SK-N-SH treated with all-trans-retinoic acid at 6 μM for 48 hours (cell line): Measurements from ENCODE around the gene NPM3.

ENCODE experiments used
- ATAC-seq: fragments of 200-7000 bp; cut with Tn5 transposase; 3 replicates; pipeline ENCODE4 v1.9.1; 2020; ENCODE audit warnings: mild to moderate bottlenecking, moderate library complexity
- ARNTL ChIP-seq: fragments of 450-650 bp; formaldehyde crosslinking; IDR thresholded peaks from 2 replicates; pipeline ENCODE4 v1.5.0; 2020; ENCODE audit warnings: low read depth, mild to moderate bottlenecking, moderate library complexity, borderline replicate concordance
- BACH2 ChIP-seq: fragments of 250-450 bp; sonication (Bioruptor Pico); IDR thresholded peaks from 2 replicates; pipeline ENCODE4 v1.9.0; 2021; ENCODE audit warnings: mild to moderate bottlenecking, borderline replicate concordance
- GLIS3 ChIP-seq: fragments of 250-450 bp; sonication (Bioruptor Pico); IDR thresholded peaks from 2 replicates; pipeline ENCODE4 v1.5.0; 2020; ENCODE audit warnings: mild to moderate bottlenecking, moderate library complexity
- ISL1 ChIP-seq: fragments of 250-450 bp; sonication (Bioruptor Pico); IDR thresholded peaks from 2 replicates; pipeline ENCODE4 v2.1.2; 2022; ENCODE audit warnings: mild to moderate bottlenecking, moderate library complexity
- PPARA ChIP-seq: fragments of 250-450 bp; sonication (Bioruptor Pico); IDR thresholded peaks from 2 replicates; pipeline ENCODE4 v1.5.0; 2020; ENCODE audit warnings: mild to moderate bottlenecking, borderline replicate concordance
- RARB ChIP-seq: fragments of 250-450 bp; sonication (Bioruptor Pico); IDR thresholded peaks from 2 replicates; pipeline ENCODE4 v1.8.0; 2021; ENCODE audit warnings: mild to moderate bottlenecking, moderate library complexity
- SNAI2 ChIP-seq: fragments of 250-450 bp; sonication (Bioruptor Pico); IDR thresholded peaks from 2 replicates; pipeline ENCODE4 v1.5.0; 2020; ENCODE audit warnings: mild to moderate bottlenecking, moderate library complexity
- TCF4 ChIP-seq: fragments of 250-450 bp; sonication (Bioruptor Pico); IDR thresholded peaks from 2 replicates; pipeline ENCODE4 v1.8.0; 2021; ENCODE audit warnings: mild to moderate bottlenecking, moderate library complexity, borderline replicate concordance
- TOX ChIP-seq: fragments of 250-450 bp; sonication (Bioruptor Pico); IDR thresholded peaks from 2 replicates; pipeline ENCODE4 v1.8.0; 2021; ENCODE audit warnings: mild to moderate bottlenecking, moderate library complexity, borderline replicate concordance
- ZC3H10 ChIP-seq: fragments of 250-450 bp; sonication (Bioruptor Pico); IDR thresholded peaks from 2 replicates; pipeline ENCODE4 v1.5.1; 2021; ENCODE audit warnings: mild to moderate bottlenecking, moderate library complexity
- ZFP3 ChIP-seq: fragments of 250-450 bp; sonication (Bioruptor Pico); IDR thresholded peaks from 2 replicates; pipeline ENCODE4 v1.5.0; 2020; ENCODE audit warnings: mild to moderate bottlenecking, moderate library complexity
- ZFP30 ChIP-seq: fragments of 450-650 bp; formaldehyde crosslinking; IDR thresholded peaks from 2 replicates; pipeline ENCODE4 v1.5.0; 2022; ENCODE audit warnings: mild to moderate bottlenecking, moderate library complexity
- ZNF565 ChIP-seq: fragments of 450-650 bp; formaldehyde crosslinking; conservative IDR thresholded peaks from 2 replicates; pipeline ENCODE4 v1.5.0; 2020; ENCODE audit warnings: low read depth, mild to moderate bottlenecking, moderate library complexity
- ZNF70 ChIP-seq: fragments of 450-650 bp; formaldehyde crosslinking; IDR thresholded peaks from 2 replicates; pipeline ENCODE4 v1.5.0; 2020; ENCODE audit warnings: mild to moderate bottlenecking, moderate library complexity
- ZNF8 ChIP-seq: fragments of 450-650 bp; formaldehyde crosslinking; IDR thresholded peaks from 2 replicates; pipeline ENCODE4 v1.5.0; 2020; ENCODE audit warnings: mild to moderate bottlenecking, moderate library complexity
- TF ChIP-seq, protein P1 (sequence below): fragments of 250-450 bp; sonication (Bioruptor Pico); IDR thresholded peaks from 2 replicates; pipeline ENCODE4 v1.8.0; 2020; ENCODE audit warnings: mild to moderate bottlenecking, moderate library complexity, borderline replicate concordance
- TF ChIP-seq, protein P2 (sequence below): fragments of 250-450 bp; sonication (Bioruptor Pico); IDR thresholded peaks from 2 replicates; pipeline ENCODE4 v1.5.0; 2020; ENCODE audit warnings: mild to moderate bottlenecking, moderate library complexity
- TF ChIP-seq, protein P3 (sequence below): fragments of 250-450 bp; sonication (Bioruptor Pico); IDR thresholded peaks from 2 replicates; pipeline ENCODE4 v1.5.1; 2021; ENCODE audit warnings: mild to moderate bottlenecking, moderate library complexity
- TF ChIP-seq, protein P4 (sequence below): fragments of 250-450 bp; sonication (Bioruptor Pico); IDR thresholded peaks from 2 replicates; pipeline ENCODE4 v1.8.0; 2021; ENCODE audit warnings: low read depth, mild to moderate bottlenecking, moderate library complexity, borderline replicate concordance
- TF ChIP-seq, protein P5 (sequence below): fragments of 250-450 bp; sonication (Bioruptor Pico); IDR thresholded peaks from 2 replicates; pipeline ENCODE4 v1.5.1; 2020; ENCODE audit warnings: low read depth, mild to moderate bottlenecking, moderate library complexity

Gene NPM3

DNA sequence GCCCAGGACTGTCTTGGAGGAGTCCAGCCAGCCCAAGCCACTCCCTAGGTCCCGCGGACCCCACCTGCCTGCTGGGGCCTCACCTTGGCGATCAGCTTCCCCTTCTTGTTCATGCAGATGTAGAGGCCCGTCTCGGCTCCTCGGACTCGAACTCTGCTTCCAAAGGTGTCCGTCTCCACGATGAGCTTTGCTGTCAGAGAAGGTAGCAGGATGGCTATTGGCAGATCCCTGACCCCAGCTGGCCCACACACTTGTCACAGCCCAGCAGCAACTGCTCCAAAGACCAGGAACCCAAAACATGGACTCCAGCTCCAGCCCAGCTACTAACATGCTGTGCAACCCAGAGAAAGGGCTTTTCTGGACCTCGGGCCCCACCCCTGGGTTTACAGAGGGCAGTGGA lies 11.9 kb downstream of the NPM3 start:
- TF ChIP-seq GLIS3 (no peak), BACH2 (CRISPR knock-in tag) (no peak), ZNF70 (CRISPR knock-in tag) (no peak), PPARA (CRISPR knock-in tag) (no peak), ZNF565 (CRISPR knock-in tag) (no peak), ZFP30 (CRISPR knock-in tag) (no peak), TCF4 (CRISPR knock-in tag) (no peak), ZC3H10 (CRISPR knock-in tag) (no peak), ZNF8 (CRISPR knock-in tag) (no peak)
- TF ChIP-seq, protein P1, sequence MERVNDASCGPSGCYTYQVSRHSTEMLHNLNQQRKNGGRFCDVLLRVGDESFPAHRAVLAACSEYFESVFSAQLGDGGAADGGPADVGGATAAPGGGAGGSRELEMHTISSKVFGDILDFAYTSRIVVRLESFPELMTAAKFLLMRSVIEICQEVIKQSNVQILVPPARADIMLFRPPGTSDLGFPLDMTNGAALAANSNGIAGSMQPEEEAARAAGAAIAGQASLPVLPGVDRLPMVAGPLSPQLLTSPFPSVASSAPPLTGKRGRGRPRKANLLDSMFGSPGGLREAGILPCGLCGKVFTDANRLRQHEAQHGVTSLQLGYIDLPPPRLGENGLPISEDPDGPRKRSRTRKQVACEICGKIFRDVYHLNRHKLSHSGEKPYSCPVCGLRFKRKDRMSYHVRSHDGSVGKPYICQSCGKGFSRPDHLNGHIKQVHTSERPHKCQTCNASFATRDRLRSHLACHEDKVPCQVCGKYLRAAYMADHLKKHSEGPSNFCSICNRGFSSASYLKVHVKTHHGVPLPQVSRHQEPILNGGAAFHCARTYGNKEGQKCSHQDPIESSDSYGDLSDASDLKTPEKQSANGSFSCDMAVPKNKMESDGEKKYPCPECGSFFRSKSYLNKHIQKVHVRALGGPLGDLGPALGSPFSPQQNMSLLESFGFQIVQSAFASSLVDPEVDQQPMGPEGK (CRISPR knock-in tag), result no peak
- TF ChIP-seq, protein P2, sequence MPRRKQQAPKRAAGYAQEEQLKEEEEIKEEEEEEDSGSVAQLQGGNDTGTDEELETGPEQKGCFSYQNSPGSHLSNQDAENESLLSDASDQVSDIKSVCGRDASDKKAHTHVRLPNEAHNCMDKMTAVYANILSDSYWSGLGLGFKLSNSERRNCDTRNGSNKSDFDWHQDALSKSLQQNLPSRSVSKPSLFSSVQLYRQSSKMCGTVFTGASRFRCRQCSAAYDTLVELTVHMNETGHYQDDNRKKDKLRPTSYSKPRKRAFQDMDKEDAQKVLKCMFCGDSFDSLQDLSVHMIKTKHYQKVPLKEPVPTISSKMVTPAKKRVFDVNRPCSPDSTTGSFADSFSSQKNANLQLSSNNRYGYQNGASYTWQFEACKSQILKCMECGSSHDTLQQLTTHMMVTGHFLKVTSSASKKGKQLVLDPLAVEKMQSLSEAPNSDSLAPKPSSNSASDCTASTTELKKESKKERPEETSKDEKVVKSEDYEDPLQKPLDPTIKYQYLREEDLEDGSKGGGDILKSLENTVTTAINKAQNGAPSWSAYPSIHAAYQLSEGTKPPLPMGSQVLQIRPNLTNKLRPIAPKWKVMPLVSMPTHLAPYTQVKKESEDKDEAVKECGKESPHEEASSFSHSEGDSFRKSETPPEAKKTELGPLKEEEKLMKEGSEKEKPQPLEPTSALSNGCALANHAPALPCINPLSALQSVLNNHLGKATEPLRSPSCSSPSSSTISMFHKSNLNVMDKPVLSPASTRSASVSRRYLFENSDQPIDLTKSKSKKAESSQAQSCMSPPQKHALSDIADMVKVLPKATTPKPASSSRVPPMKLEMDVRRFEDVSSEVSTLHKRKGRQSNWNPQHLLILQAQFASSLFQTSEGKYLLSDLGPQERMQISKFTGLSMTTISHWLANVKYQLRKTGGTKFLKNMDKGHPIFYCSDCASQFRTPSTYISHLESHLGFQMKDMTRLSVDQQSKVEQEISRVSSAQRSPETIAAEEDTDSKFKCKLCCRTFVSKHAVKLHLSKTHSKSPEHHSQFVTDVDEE, result no peak
- TF ChIP-seq, protein P3, sequence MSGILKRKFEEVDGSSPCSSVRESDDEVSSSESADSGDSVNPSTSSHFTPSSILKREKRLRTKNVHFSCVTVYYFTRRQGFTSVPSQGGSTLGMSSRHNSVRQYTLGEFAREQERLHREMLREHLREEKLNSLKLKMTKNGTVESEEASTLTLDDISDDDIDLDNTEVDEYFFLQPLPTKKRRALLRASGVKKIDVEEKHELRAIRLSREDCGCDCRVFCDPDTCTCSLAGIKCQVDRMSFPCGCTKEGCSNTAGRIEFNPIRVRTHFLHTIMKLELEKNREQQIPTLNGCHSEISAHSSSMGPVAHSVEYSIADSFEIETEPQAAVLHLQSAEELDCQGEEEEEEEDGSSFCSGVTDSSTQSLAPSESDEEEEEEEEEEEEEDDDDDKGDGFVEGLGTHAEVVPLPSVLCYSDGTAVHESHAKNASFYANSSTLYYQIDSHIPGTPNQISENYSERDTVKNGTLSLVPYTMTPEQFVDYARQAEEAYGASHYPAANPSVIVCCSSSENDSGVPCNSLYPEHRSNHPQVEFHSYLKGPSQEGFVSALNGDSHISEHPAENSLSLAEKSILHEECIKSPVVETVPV (CRISPR knock-in tag), result no peak
- ATAC-seq, result no peak

DNA sequence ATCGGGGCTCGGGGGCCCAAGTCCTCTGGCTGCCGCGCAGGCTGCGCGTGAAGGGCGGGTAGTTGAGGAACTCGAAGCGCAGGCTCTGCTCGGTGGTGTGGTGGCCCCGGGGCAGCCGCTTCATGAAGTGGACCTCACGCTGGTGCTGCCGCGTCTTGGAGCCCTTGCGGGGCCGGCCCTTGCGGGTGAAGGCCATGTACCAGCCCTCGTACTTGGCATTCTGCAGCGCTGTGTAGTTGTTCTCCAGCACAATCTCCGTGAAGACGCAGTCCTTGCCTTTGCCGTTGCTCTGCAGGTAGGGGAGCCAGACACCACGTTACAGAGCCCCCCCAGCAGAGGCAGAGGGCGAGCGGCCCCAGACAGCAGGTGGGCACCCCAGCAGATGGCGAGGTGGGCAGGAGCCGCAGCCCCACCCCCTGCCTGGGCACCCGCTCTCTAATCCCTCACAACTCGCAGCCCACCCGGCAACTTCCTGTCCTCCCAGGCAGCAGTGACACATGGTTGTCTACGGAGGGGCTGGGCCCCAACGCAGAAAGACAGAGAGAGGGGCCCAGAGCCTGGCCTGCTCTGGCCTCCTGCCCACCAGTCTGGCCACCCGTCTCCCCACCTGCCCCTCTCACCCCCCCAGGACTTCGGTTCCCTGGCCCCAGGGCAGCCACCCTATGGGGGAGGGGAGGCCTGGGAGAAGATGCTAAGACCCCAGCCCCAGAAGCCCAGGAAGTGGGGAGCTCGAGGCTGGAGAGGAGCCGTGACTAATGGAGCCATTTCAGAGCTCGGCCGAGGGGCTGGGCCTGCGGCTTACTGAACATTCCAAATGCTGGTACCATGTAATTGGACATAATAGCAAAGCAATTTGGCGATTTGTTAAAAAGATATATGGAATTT lies 12.7 kb downstream of the NPM3 start:
- ATAC-seq, result no peak
- TF ChIP-seq TOX (CRISPR knock-in tag), result no peak
- TF ChIP-seq SNAI2 (CRISPR knock-in tag), result no peak
- no peak for TF ChIP-seq ZNF565 (CRISPR knock-in tag)
- TF ChIP-seq RARB (CRISPR knock-in tag), result no peak
- TF ChIP-seq, protein P4, sequence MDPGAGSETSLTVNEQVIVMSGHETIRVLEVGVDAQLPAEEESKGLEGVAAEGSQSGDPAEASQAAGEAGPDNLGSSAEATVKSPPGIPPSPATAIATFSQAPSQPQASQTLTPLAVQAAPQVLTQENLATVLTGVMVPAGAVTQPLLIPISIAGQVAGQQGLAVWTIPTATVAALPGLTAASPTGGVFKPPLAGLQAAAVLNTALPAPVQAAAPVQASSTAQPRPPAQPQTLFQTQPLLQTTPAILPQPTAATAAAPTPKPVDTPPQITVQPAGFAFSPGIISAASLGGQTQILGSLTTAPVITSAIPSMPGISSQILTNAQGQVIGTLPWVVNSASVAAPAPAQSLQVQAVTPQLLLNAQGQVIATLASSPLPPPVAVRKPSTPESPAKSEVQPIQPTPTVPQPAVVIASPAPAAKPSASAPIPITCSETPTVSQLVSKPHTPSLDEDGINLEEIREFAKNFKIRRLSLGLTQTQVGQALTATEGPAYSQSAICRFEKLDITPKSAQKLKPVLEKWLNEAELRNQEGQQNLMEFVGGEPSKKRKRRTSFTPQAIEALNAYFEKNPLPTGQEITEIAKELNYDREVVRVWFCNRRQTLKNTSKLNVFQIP (CRISPR knock-in tag), result no peak
- no peak for TF ChIP-seq ARNTL (CRISPR knock-in tag)

DNA sequence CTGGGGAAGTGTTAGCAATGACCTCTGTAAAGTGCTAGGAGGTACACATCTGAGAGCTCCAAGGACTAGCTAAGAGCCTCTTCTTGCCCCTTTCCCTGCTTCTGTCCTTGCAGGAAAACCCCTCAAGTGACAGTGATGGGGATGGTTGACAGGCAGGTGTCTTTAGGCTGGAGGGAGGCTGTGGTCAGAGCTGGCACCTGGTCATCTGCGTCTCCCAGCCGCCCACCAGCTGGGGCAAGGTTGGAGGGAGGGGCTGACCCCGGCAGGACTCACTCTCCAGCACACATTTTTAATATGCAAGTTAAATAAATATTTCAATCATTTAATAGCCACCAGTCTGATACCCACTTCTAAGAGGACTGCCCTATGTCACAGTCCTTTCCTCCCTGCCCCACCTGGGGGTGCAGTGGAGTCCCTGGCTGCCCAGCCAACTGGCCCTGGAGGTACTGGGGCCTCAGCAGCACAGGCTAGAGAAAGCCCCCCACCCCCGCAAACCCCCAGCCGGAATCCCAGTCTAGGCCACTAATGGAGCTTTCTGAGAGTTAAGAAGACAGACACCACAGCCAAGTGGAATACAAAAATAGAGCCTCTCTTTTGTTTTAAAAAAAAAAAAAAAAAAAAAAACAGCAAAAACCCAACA lies 13.6 kb downstream of the NPM3 start:
- TF ChIP-seq ZNF8 (CRISPR knock-in tag) (no peak), TCF4 (CRISPR knock-in tag) (no peak), ZFP3 (CRISPR knock-in tag) (no peak)
- ATAC-seq, result no peak

DNA sequence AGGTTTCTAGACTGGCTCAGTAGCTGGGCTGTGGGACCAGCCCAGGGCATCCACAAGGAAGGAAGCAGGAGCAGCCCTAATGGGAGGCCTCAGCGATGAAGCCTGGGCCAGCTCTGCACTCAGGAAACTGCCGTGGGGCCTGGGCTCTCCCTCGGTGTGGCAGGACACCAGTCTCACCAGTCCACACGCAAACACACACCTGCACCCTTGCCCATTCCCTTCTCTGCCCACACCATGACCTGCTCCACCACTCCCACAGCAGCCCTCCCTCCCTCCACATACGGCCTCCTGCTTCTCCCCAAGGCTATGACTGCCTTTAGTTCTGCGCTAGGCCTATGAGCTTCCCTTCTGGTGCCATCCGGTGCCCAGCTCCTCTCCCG lies 14.5 kb downstream of the NPM3 start:
- TF ChIP-seq TCF4 (CRISPR knock-in tag) (no peak), ISL1 (CRISPR knock-in tag) (no peak), ZC3H10 (CRISPR knock-in tag) (no peak), ZFP30 (CRISPR knock-in tag) (no peak)
- TF ChIP-seq, protein P5, sequence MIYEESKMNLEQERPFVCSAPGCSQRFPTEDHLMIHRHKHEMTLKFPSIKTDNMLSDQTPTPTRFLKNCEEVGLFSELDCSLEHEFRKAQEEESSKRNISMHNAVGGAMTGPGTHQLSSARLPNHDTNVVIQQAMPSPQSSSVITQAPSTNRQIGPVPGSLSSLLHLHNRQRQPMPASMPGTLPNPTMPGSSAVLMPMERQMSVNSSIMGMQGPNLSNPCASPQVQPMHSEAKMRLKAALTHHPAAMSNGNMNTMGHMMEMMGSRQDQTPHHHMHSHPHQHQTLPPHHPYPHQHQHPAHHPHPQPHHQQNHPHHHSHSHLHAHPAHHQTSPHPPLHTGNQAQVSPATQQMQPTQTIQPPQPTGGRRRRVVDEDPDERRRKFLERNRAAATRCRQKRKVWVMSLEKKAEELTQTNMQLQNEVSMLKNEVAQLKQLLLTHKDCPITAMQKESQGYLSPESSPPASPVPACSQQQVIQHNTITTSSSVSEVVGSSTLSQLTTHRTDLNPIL, result no peak
- ATAC-seq, result no peak
